ENCODE measurements around the gene CACNA1I. TPM values are rescaled to one million over a fixed set of nuclear protein-coding genes. Genes with fewer than 3 reads are reported as not detected.

CACNA1I gene
- total RNA-seq, 2 donors from 2014 or later = 0.69 to 1.0 TPM

DNA sequence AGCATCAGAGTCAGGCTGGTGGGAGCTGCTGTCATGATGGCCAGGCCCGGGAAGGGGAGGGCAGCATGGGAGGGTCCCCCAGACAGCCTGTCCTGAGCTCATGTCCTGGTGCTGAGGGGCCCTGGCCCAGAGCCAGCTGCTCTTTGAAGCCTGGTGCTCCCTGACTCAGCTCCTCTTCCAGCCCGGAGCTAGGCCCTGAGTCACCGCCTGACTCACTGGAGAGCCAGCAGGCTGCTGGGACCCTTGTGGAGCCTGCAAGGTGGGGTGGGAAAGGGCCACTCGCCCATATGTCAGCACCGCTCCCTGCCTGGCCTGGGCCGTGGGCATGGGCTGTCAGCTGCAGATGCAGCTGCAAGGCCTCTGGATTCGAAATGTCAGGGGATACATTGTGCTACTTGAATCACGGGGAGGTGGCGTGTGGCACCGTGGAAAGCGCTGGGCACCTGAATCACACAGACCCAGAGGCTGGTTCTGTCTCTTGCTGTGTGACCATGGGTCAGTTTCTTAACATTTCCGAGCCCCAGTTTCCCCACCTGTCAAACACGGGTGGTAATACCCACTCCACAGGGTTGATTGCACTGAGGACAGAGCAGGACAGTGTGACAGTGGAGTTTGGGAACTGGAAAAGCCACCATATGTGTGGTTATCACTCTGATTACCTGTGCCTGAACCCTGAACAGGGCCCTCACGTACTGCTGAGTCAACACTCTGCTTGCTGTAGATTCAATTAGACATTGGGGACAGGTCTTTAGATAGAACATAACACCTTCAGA is 4.4 kb downstream of the CACNA1I start:
- H3K27ac ChIP-seq = no peak overlapping the region
- no peaks in the 10 kb centered on the region for H3K4me1 ChIP-seq
- TF ChIP-seq, protein P1, sequence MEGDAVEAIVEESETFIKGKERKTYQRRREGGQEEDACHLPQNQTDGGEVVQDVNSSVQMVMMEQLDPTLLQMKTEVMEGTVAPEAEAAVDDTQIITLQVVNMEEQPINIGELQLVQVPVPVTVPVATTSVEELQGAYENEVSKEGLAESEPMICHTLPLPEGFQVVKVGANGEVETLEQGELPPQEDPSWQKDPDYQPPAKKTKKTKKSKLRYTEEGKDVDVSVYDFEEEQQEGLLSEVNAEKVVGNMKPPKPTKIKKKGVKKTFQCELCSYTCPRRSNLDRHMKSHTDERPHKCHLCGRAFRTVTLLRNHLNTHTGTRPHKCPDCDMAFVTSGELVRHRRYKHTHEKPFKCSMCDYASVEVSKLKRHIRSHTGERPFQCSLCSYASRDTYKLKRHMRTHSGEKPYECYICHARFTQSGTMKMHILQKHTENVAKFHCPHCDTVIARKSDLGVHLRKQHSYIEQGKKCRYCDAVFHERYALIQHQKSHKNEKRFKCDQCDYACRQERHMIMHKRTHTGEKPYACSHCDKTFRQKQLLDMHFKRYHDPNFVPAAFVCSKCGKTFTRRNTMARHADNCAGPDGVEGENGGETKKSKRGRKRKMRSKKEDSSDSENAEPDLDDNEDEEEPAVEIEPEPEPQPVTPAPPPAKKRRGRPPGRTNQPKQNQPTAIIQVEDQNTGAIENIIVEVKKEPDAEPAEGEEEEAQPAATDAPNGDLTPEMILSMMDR (IDR thresholded peaks at IDR 0.05) = no peak
- no peaks in the 10 kb centered on the region for H3K36me3 ChIP-seq
- intact Hi-C loops (cut with DNase I) = no loop called here
- H3K9ac ChIP-seq (ENCODE audit: low read depth in 2 of 2, low read length in 2 of 2) = no peak overlapping the region
- H3K4me3 ChIP-seq = no peak overlapping the region
- no peak for DNase-seq
- no peaks in the 10 kb centered on the region for H3K27me3 ChIP-seq
- no peaks in the 10 kb centered on the region for H3K9me3 ChIP-seq

DNA sequence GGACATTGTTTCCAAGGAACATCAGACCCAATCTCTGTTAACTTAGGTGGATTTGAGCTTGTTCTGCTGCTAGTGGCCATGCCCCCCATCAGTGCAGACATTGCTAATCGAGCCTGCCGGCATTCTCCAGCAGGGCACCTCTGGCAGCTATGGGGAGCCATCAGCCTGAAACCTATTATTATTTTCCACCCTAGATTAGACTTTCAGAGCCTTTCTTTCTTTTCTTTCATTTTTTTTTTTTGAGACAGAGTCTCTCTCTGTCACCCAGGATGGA is 4.9 kb downstream of the CACNA1I start:
- Histone ChIP-seq H3K9ac (ENCODE audit: low read depth in 2 of 2, low read length in 2 of 2) (no peak overlapping the region), H3K9me3 (no peaks in the 10 kb centered on the region), H3K27ac (no peak overlapping the region), H3K36me3 (no peaks in the 10 kb centered on the region), H3K27me3 (no peaks in the 10 kb centered on the region), H3K4me3 (no peak overlapping the region), H3K4me1 (no peaks in the 10 kb centered on the region)
- intact Hi-C loops (cut with DNase I) = no loop called here
- TF ChIP-seq, protein P1 (IDR thresholded peaks at IDR 0.05) = no peak
- DNase-seq = no peak

- H3K4me3 ChIP-seq = no peak overlapping the region
- no peaks in the 10 kb centered on the region for H3K36me3 ChIP-seq
- H3K9ac ChIP-seq (ENCODE audit: low read depth in 2 of 2, low read length in 2 of 2) = no peak overlapping the region
- intact Hi-C loops (cut with DNase I) = no loop called here
- H3K4me1 ChIP-seq = no peaks in the 10 kb centered on the region
- no peaks in the 10 kb centered on the region for H3K27me3 ChIP-seq
- no peaks in the 10 kb centered on the region for H3K9me3 ChIP-seq
- TF ChIP-seq, protein P1 (IDR thresholded peaks at IDR 0.05) = no peak
- H3K27ac ChIP-seq = no peak overlapping the region
- DNase-seq = no peak
Measured at GRCh38 chr22:39576027-39576426, 5.5 kb downstream of the CACNA1I start.

- Histone ChIP-seq H3K27me3 (no peaks in the 10 kb centered on the region), H3K4me1 (no peaks in the 10 kb centered on the region), H3K9me3 (no peaks in the 10 kb centered on the region), H3K4me3 (no peak overlapping the region), H3K9ac (ENCODE audit: low read depth in 2 of 2, low read length in 2 of 2) (no peak overlapping the region), H3K36me3 (no peaks in the 10 kb centered on the region), H3K27ac (no peak overlapping the region)
- DNase-seq = no peak
- intact Hi-C loops (cut with DNase I) = no loop called here
- TF ChIP-seq, protein P1 (IDR thresholded peaks at IDR 0.05) = no peak
Measured at GRCh38 chr22:39577366-39577765, 6.8 kb downstream of the CACNA1I start.

GRCh38 chr22:39577900-39578299 is 7.3 kb downstream of the CACNA1I start:
- Histone ChIP-seq H3K36me3 (no peaks in the 10 kb centered on the region), H3K9ac (ENCODE audit: low read depth in 2 of 2, low read length in 2 of 2) (no peak overlapping the region), H3K4me1 (no peaks in the 10 kb centered on the region), H3K4me3 (no peak overlapping the region), H3K27ac (no peak overlapping the region), H3K9me3 (no peaks in the 10 kb centered on the region), H3K27me3 (no peaks in the 10 kb centered on the region)
- DNase-seq = no peak
- intact Hi-C loops (cut with DNase I) = no loop called here
- TF ChIP-seq, protein P1 (IDR thresholded peaks at IDR 0.05) = no peak
